HCT116 (cell line): Measurements from ENCODE around the gene SLIT1. TPM values are rescaled to one million over a fixed set of nuclear protein-coding genes. Genes with fewer than 3 reads are reported as not detected.

Experiments used
- ATAC-seq: fragments of 200-7000 bp; cut with Tn5 transposase; 2 replicates; pipeline ENCODE4 v1.9.1; 2020; ENCODE audit warnings: mild to moderate bottlenecking, moderate library complexity
- BruUV-seq: library from RNA; stranded (reverse); fragments of 400-500 nt; replicated peaks from 2 replicates; lab custom pipeline; 2021; lab: Mats Ljungman, UMichigan
- CTCF ChIA-PET: fragments of 300-600 bp; sonication (Branson Sonifier 250); formaldehyde crosslinking; loops from one replicate; lab custom pipeline; 2021; ENCODE audit warnings: antibody characterized with exemption; lab: Charles Lee
- POLR2A ChIA-PET: fragments of 300-600, 350-600 bp; sonication (Branson Sonifier 250); formaldehyde crosslinking; loops from one replicate; lab custom pipeline; 2021; ENCODE audit warnings: antibody characterized with exemption; lab: Charles Lee
- RAD21 ChIA-PET, 2 experiments: fragments of 300-600 bp; sonication (Branson Sonifier 250); formaldehyde crosslinking; loops; one replicate each; lab custom pipeline; 2023; ENCODE audit warnings: low total read pairs in 2 of 2; ENCODE audit not compliant: uncharacterized antibody in 2 of 2, unreplicated experiment in 2 of 2, low non-redundant PET in 1 of 2; lab: Charles Lee
- DNase-seq: peaks from one replicate; pipeline ENCODE4 v3.0.0-alpha.2; 2010; ENCODE audit warnings: low read depth, low spot score
- H2AFZ ChIP-seq: fragments of 200-600 bp; shearing (Covaris generic), sonication (generic); 2 replicates; pipeline ENCODE4 v1.6.1; 2017; ENCODE audit warnings: low read depth, mixed run types, mixed read lengths, antibody characterized with exemption, low read length; ENCODE audit not compliant: poor library complexity, severe bottlenecking
- H3K27ac ChIP-seq: 2 replicates; pipeline ENCODE4 v1.5.1; 2012; ENCODE audit warnings: low read depth, low read length
- H3K27me3 ChIP-seq: fragments of 200-600 bp; sonication (generic); 2 replicates; pipeline ENCODE4 v1.6.1; 2016; ENCODE audit warnings: mixed run types, low read length, mixed read lengths; ENCODE audit not compliant: insufficient read depth
- H3K36me3 ChIP-seq, 2 experiments: fragments of 200-500 bp in 1 of 2; fragments of 200-600 bp in 1 of 2; sonication (Bioruptor generic) in 1 of 2; sonication (generic) in 1 of 2; 2 replicates each; pipeline versions ENCODE4 v1.5.1 to v1.6.1; 2014 to 2016; ENCODE audit warnings: low read length in 2 of 2, inconsistent platforms in 1 of 2, mixed read lengths in 1 of 2, mixed run types in 1 of 2; ENCODE audit not compliant: insufficient read depth in 2 of 2, control insufficient read depth in 1 of 2
- H3K4me1 ChIP-seq, 2 experiments: fragments of 200-600 bp in 1 of 2; sonication (generic) in 1 of 2; 2 replicates each; pipeline versions ENCODE4 v1.5.1 to v1.6.1; 2012 to 2017; ENCODE audit warnings: low read length in 2 of 2, inconsistent platforms in 1 of 2, mild to moderate bottlenecking in 1 of 2, mixed read lengths in 1 of 2, mixed run types in 1 of 2, moderate library complexity in 1 of 2; ENCODE audit not compliant: insufficient read depth in 2 of 2, control insufficient read depth in 1 of 2
- H3K4me2 ChIP-seq: fragments of 200-600 bp; sonication (generic); 2 replicates; pipeline ENCODE4 v1.6.1; 2017; ENCODE audit warnings: mixed run types, low read length, mixed read lengths
- H3K4me3 ChIP-seq, 2 experiments: fragments of 200-600 bp in 1 of 2; sonication (generic) in 1 of 2; replicated peaks in 1 of 2; 2 replicates each; pipeline ENCODE4 v1.5.1; 2011 to 2016; ENCODE audit warnings: low read length in 2 of 2, control low read depth in 1 of 2, low read depth in 1 of 2, mild to moderate bottlenecking in 1 of 2, mixed read lengths in 1 of 2, mixed run types in 1 of 2
- H3K79me2 ChIP-seq: fragments of 200-600 bp; sonication (generic); 2 replicates; pipeline ENCODE4 v1.6.1; 2017; ENCODE audit warnings: mild to moderate bottlenecking, mixed run types, low read length, moderate library complexity, mixed read lengths; ENCODE audit not compliant: insufficient read depth
- H3K9ac ChIP-seq: fragments of 200-600 bp; sonication (generic); 2 replicates; pipeline ENCODE4 v1.6.1; 2016; ENCODE audit warnings: low read length, mixed read lengths
- H3K9me2 ChIP-seq: fragments of 200-600 bp; sonication (generic), shearing (Covaris generic); 2 replicates; pipeline ENCODE4 v1.6.1; 2017; ENCODE audit warnings: mixed run types, mild to moderate bottlenecking, moderate library complexity; ENCODE audit not compliant: insufficient read depth
- H3K9me3 ChIP-seq, 2 experiments: fragments of 200-500 bp in 1 of 2; fragments of 200-600 bp in 1 of 2; sonication (Bioruptor generic) in 1 of 2; sonication (generic) in 1 of 2; 2 replicates each; pipeline ENCODE4 v1.6.1; 2014 to 2017; ENCODE audit warnings: low read length in 2 of 2, mixed read lengths in 2 of 2, inconsistent platforms in 1 of 2, low read depth in 1 of 2, mild to moderate bottlenecking in 1 of 2, mixed run types in 1 of 2, moderate library complexity in 1 of 2; ENCODE audit not compliant: control insufficient read depth in 1 of 2, insufficient read depth in 1 of 2
- H4K20me1 ChIP-seq: fragments of 200-600 bp; sonication (generic), shearing (Covaris generic); 2 replicates; pipeline ENCODE4 v1.6.1; 2017; ENCODE audit warnings: mixed run types, mild to moderate bottlenecking, moderate library complexity; ENCODE audit not compliant: insufficient read depth
- ATF3 ChIP-seq: IDR thresholded peaks from 2 replicates; pipeline ENCODE4 v1.6.1; 2012
- CBX3 ChIP-seq: IDR thresholded peaks from 2 replicates; pipeline ENCODE4 v1.6.1; 2012; ENCODE audit warnings: low read depth
- EGR1 ChIP-seq: IDR thresholded peaks from 2 replicates; pipeline ENCODE4 v1.6.1; 2012; ENCODE audit warnings: low read depth
- EZH2 ChIP-seq: fragments of 200-600 bp; sonication (generic); IDR thresholded peaks from 2 replicates; pipeline ENCODE4 v1.6.1; 2017; ENCODE audit warnings: antibody characterized with exemption, mixed run types
- EZH2phosphoT487 ChIP-seq: fragments of 200-600 bp; IDR thresholded peaks from 2 replicates; pipeline ENCODE4 v1.6.1; 2018; ENCODE audit warnings: antibody characterized with exemption, borderline replicate concordance
- JUND ChIP-seq: IDR thresholded peaks from 2 replicates; pipeline ENCODE4 v1.6.1; 2012
- POLR2AphosphoS5 ChIP-seq: IDR thresholded peaks from 2 replicates; pipeline ENCODE4 v1.6.1; 2011; ENCODE audit warnings: mild to moderate bottlenecking, low read depth, low read length, moderate library complexity
- RAD21 ChIP-seq: IDR thresholded peaks from 2 replicates; pipeline ENCODE4 v1.6.1; 2012; ENCODE audit warnings: low read depth, mild to moderate bottlenecking
- SIN3A ChIP-seq: IDR thresholded peaks from 2 replicates; pipeline ENCODE4 v1.6.1; 2012; ENCODE audit warnings: low read depth
- SRF ChIP-seq: IDR thresholded peaks from 2 replicates; pipeline ENCODE4 v1.6.1; 2012; ENCODE audit warnings: low read depth
- YY1 ChIP-seq: IDR thresholded peaks from 2 replicates; pipeline ENCODE4 v1.6.1; 2011; ENCODE audit warnings: low read length, low read depth, moderate library complexity, mild to moderate bottlenecking; ENCODE audit not compliant: insufficient replicate concordance; ENCODE audit errors: extremely low read depth
- ZBTB33 ChIP-seq: IDR thresholded peaks from 2 replicates; pipeline ENCODE4 v1.6.1; 2011; ENCODE audit warnings: mild to moderate bottlenecking, low read length, moderate library complexity; ENCODE audit not compliant: insufficient replicate concordance; ENCODE audit errors: extremely low read depth
- ZNF274 ChIP-seq: fragments of 200-500 bp; sonication (Bioruptor generic); IDR thresholded peaks from 2 replicates; pipeline ENCODE4 v1.6.1; 2014; ENCODE audit warnings: mild to moderate bottlenecking, low read depth, low read length, inconsistent platforms
- intact Hi-C: fragments of 100-400 bp; cut with micrococcal nuclease; formaldehyde crosslinking; loops from 2 replicates; pipeline ENCODE4 v1.10.0; 2022
- total RNA-seq: library from RNA; stranded (reverse); gene quantifications from one replicate; pipeline ENCODE4 v1.2.1, GENCODE V29; 2021; ENCODE audit not compliant: unreplicated experiment
- TF ChIP-seq, protein P1 (sequence below): IDR thresholded peaks from 2 replicates; pipeline ENCODE4 v1.6.1; 2012

Gene SLIT1
- total RNA-seq, 1 experiment from 2014 or later = 0.42 TPM

GRCh38 chr10:97099089-97099488, 86.7 kb downstream of the SLIT1 start:
- TF ChIP-seq ATF3 (no peak), YY1 (no peak), POLR2AphosphoS5 (no peak), EZH2phosphoT487 (no peak), SIN3A (no peak), EGR1 (no peak), JUND (no peak), ZNF274 (no peak), SRF (no peak)
- TF ChIP-seq, protein P1, sequence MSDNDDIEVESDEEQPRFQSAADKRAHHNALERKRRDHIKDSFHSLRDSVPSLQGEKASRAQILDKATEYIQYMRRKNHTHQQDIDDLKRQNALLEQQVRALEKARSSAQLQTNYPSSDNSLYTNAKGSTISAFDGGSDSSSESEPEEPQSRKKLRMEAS = no peak
- Histone ChIP-seq H3K9me3 (no peaks in the 10 kb centered on the region), H4K20me1 (no peaks in the 10 kb centered on the region), H3K4me3 (no peak overlapping the region), H3K79me2 (no peaks in the 10 kb centered on the region), H3K4me1 (no peaks in the 10 kb centered on the region), H3K9me2 (no peaks in the 10 kb centered on the region), H3K27me3 (peaks cover 20% of the 10 kb centered on the region; the same call in 1 of the 2 replicates), H2AFZ (no peak overlapping the region), H3K27ac (no peak overlapping the region), H3K4me2 (no peak overlapping the region), H3K36me3 (no peaks in the 10 kb centered on the region), H3K9ac (no peak overlapping the region)
- ChIA-PET CTCF (interaction anchor here (0.6 to 1.1 kb wide), 2 partner anchors 18 to 26 kb away, joined by 3 read pairs; no protein-coding TSS in a partner anchor), POLR2A (no interaction called here), RAD21 (interaction anchor here in 1 of 2 experiments (0.6 kb wide), 1 partner anchor 27 kb away, joined by 3 read pairs; no protein-coding TSS in a partner anchor)
- ATAC-seq = no peak
- no peak for DNase-seq
- BruUV-seq = no TSS peak
- intact Hi-C loops = no loop called here

- no peak overlapping the region for H3K4me3 ChIP-seq
- H3K4me2 ChIP-seq = no peak overlapping the region
- no peak overlapping the region for H3K27ac ChIP-seq
- TF ChIP-seq ZBTB33 = no peak
- TF ChIP-seq YY1 = no peak
- no peak for TF ChIP-seq EZH2
- TF ChIP-seq, protein P1 = no peak
- TF ChIP-seq ATF3 = no peak
- no peak for TF ChIP-seq CBX3
- TF ChIP-seq RAD21 = no peak
- no TSS peak for BruUV-seq
- H3K9me2 ChIP-seq = no peaks in the 10 kb centered on the region
- no peak overlapping the region for H3K9ac ChIP-seq
- no peak for DNase-seq
- no peaks in the 10 kb centered on the region for H4K20me1 ChIP-seq
- intact Hi-C loops = no loop called here
- H3K27me3 ChIP-seq = peaks cover 24% of the 10 kb centered on the region; the same call in 1 of the 2 replicates
- no peaks in the 10 kb centered on the region for H3K36me3 ChIP-seq
- ChIA-PET POLR2A (no interaction called here), CTCF (interaction anchor here (1.2 kb wide), 1 partner anchor 60 kb away, joined by 3 read pairs; no protein-coding TSS in a partner anchor), RAD21 (no interaction called here)
- no peaks in the 10 kb centered on the region for H3K79me2 ChIP-seq
- ATAC-seq = no peak
- H2AFZ ChIP-seq = no peak overlapping the region
- H3K4me1 ChIP-seq = no peaks in the 10 kb centered on the region
- H3K9me3 ChIP-seq = no peaks in the 10 kb centered on the region
These were observed 88.7 kb downstream of the SLIT1 start for GRCh38 chr10:97097084-97097433.
